VCaP (cell line): ENCODE data around the gene NARS2.

Source experiments
- H3K27ac ChIP-seq: fragments of 450-650 bp; 2 replicates; pipeline ENCODE4 v1.5.1; 2017
- TF ChIP-seq, protein P1 (sequence below): fragments of 450-650 bp; conservative IDR thresholded peaks from 2 replicates; pipeline ENCODE4 v1.5.1; 2017; ENCODE audit warnings: mild to moderate bottlenecking, moderate library complexity

NARS2 gene

DNA sequence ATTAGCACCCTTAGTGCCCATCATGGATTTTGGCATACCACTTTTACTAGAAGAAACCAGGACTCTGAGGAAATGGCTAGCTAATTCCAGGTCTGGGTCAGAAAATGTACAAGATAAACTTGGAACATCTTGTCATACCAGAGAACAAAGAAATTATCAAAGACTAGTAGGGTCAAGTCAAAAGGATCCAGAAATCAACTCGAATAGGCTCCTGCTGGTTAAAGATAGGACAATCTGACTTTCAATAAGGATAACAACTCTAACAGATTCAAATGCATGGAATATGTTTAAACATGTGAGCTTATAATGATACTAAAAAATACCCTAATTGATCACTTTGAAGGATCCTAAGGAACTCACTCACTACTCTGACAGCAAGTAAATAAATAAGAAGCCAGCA is 175.9 kb downstream of the NARS2 start:
- no peak overlapping the region for H3K27ac ChIP-seq
- TF ChIP-seq, protein P1, sequence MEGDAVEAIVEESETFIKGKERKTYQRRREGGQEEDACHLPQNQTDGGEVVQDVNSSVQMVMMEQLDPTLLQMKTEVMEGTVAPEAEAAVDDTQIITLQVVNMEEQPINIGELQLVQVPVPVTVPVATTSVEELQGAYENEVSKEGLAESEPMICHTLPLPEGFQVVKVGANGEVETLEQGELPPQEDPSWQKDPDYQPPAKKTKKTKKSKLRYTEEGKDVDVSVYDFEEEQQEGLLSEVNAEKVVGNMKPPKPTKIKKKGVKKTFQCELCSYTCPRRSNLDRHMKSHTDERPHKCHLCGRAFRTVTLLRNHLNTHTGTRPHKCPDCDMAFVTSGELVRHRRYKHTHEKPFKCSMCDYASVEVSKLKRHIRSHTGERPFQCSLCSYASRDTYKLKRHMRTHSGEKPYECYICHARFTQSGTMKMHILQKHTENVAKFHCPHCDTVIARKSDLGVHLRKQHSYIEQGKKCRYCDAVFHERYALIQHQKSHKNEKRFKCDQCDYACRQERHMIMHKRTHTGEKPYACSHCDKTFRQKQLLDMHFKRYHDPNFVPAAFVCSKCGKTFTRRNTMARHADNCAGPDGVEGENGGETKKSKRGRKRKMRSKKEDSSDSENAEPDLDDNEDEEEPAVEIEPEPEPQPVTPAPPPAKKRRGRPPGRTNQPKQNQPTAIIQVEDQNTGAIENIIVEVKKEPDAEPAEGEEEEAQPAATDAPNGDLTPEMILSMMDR = no peak

DNA sequence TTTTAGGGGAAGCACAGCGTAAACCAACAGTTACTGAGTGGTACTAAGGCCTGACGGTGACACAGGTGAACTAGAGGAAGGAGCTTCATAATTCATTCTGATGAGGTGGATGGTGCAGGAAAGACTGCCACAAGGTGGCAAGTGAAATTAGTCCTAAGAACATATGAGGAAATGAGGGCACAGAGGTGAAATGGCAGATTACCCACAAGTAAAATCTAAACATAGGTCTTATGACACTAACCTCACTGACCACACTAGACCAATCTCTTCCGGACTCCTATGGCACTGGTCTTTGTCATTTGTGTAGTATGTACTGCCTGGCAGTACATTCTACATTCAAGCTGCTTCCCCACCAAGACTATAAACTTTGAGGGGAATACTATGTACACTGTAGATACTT is 177.3 kb downstream of the NARS2 start:
- no peak overlapping the region for H3K27ac ChIP-seq
- TF ChIP-seq, protein P1 = no peak

DNA sequence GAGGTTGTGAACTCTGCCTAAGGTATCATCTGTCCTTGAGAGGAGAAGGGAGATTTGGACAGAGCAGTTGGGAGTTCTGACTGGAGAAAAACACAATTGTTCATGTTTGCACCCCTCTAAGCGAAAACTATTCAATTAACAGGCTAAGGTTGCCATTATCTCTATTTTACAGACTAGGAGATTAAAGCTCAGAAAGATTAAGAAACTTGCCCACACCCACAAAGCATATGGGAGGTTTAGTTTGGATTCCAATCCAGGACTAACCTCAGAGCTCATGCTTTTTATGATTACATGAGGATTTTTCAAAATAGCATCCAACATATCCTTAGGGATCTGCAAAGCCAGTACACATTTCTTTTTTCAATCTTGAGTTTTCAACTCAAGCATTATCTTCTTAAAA is 179.1 kb downstream of the NARS2 start:
- TF ChIP-seq, protein P1 = no peak

DNA sequence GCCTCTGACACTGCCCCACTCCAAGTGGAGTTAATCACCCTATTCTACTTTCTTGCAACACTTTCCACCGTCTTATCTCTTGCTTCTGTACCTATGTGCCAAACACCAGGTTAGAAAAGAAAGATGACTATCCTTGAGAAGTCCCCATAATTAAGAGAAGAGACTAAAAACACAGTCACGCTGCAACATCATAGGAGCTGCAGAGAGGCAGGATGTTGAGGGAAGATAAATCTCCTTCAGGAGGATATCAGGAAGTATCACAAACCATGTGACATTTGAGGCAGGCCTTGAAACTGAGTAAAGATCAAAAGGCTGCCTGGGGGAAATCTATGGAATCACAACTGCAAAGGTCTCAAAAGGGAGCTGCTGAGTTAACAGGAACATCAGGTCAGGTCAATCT is 181.8 kb downstream of the NARS2 start:
- TF ChIP-seq, protein P1 = no peak
- no peak overlapping the region for H3K27ac ChIP-seq

More for the DNA sequence above, 179.1 kb downstream of the NARS2 start:
- H3K27ac ChIP-seq = no peak overlapping the region

DNA sequence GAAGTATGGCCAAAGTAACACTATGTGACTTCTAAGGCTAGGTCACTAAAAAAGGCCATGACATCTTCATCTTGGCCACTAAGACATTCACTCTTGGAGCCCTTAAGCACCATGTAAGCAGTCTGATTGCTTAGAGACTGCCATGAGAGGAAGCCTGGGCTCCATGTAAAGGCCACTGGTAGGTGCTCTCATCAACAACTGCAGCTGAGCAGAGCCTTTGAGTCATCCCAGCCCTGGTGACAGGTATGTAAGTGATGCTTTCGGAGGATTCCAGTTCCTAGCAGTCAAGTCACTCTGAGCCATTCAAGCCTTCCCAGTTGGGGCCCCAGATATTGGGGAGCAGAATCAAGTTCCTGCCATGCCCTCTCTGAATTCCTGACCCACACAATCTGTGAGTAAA is 183.2 kb downstream of the NARS2 start:
- TF ChIP-seq, protein P1 = no peak
- no peak overlapping the region for H3K27ac ChIP-seq

DNA sequence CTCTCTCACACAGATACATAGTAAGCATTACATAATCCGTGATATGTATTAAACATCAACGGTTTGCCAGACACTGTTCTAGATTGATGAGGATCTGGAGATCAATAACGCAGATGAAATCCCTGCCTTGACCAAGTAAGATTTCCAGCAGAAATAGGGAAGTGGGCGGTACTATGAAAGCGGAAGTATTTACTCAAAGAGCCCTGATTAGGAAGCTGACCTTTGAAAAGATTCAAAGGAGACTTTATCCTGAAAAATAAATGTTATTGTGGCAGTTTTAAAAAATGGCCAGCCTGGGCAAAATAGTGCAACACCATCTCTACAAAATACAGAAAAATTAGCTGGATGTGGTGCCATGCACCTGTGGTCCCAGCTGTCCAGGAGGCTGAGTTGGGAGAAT is 183.9 kb downstream of the NARS2 start:
- TF ChIP-seq, protein P1 = no peak
- no peak overlapping the region for H3K27ac ChIP-seq

DNA sequence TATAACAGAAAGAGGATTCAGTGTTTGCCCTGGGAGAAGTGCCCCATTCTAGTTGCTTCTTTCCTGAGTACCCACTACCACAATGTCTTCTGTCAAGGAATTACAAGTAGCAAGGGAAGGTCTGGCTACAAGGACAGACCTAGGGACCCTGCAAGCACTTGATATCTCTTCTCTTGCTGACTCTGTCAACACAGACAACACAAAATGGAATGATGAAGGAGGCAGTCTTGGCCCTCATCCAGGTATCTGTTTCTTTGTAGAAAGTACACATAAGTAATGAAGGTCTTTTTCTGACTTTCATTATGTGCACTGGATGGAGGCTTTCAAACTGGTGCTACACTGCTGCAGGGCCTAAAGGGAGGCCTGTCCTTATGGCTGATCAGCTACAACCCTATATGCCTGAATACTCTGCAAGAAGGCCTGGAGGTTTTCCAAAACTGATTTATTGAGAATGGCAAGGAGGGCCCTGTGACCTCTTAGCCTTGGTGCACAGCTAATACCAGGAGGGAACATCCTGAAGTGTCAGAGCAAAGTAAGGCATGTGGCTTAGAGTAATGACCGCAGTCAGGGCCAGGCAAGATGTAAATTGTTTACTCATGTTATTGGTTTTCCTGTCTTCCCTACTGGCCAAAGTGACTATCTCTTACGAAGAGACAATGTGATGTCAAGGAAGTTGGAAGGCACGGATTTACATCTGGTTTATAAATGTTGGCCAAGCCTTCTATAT is 188.3 kb downstream of the NARS2 start:
- no peak overlapping the region for H3K27ac ChIP-seq

More for the DNA sequence above, 188.3 kb downstream of the NARS2 start:
- TF ChIP-seq, protein P1 = no peak
